ENCODE results near the gene SH2D3A. TPM values are rescaled to one million over a fixed set of nuclear protein-coding genes. Genes with fewer than 3 reads are reported as not detected.
"Not testable (repeated sequence)": the region's sequence is repeated elsewhere in the genome, so short reads cannot be mapped to it uniquely, and the experiment has no call there.

The SH2D3A gene
- total and polyA plus RNA-seq, 8 donors = 10.1 to 33.0 (median 14.2) TPM

- TF ChIP-seq, protein P1, sequence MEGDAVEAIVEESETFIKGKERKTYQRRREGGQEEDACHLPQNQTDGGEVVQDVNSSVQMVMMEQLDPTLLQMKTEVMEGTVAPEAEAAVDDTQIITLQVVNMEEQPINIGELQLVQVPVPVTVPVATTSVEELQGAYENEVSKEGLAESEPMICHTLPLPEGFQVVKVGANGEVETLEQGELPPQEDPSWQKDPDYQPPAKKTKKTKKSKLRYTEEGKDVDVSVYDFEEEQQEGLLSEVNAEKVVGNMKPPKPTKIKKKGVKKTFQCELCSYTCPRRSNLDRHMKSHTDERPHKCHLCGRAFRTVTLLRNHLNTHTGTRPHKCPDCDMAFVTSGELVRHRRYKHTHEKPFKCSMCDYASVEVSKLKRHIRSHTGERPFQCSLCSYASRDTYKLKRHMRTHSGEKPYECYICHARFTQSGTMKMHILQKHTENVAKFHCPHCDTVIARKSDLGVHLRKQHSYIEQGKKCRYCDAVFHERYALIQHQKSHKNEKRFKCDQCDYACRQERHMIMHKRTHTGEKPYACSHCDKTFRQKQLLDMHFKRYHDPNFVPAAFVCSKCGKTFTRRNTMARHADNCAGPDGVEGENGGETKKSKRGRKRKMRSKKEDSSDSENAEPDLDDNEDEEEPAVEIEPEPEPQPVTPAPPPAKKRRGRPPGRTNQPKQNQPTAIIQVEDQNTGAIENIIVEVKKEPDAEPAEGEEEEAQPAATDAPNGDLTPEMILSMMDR (IDR thresholded peaks at IDR 0.05) = no peak
- Histone ChIP-seq H3K27ac (peak overlapping the region in 1 of 4 donors; percentile 54), H3K27me3 (no peaks in the 10 kb centered on the region), H3K4me1 (no peaks in the 10 kb centered on the region), H3K36me3 (peaks cover 0 to 32% (median 4%) of the 10 kb centered on the region in 3 donors), H3K9me3 (no peaks in the 10 kb centered on the region), H3K4me3 (peak overlapping the region in 2 of 4 donors; percentile 2 to 15)
- intact Hi-C loops (cut with DNase I) = no loop called here
- no peak for FAIRE-seq
- ATAC-seq = peak; percentile 67 to 89 (median 70)
- peak in 5 of 6 donors; percentile 29 to 80 (median 72) for DNase-seq
- 62 to 64% methylated on average over 50 of the region's 50 CpGs for WGBS, 2 donors
These were observed 13.8 kb downstream of the SH2D3A start for GRCh38 chr19:6753178-6754031.

DNA sequence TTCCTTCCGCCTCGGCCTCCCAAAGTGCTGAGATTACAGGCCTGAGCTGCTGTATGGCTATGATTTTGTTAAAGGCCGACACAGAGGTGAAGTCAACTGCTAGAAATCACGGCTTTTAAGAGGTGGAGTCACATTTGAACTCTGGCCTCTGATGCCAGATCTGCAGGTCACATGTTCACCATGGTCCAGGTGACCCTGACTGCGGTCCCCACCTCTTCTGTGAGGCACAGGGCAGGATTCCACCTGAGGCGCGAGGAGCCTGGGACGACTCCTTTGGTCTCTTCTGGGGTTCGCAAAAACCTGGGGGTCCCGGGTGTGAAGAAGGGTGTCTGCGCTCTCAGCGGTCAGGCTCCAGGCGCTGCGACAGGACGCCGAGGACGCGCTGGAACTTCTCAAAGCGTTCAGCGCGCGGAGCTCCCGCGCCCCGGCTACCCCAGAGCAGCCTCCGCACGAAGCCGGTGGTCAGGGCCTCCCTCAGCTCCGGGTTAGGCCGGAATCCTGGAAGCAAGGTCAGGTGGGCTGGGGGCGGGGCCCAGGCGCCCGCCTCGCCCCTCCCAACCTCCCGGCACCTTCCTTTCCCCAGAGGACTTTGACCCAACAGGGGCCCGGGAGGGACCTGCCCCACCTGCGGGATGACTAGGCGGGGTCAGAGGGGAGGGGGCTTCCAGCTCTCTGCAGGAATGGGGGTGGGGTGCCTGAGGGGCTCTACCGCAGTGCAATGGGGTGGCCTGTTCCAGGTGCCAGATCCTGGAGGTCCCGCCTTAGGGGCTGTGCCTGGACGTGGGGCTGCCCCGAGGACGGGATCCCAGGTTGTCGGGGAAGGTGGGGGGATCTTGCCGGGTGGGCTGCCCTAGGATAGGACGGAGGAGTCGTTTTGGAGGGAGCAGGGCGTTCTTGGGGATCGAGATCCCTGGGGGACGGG lies 14.7 kb downstream of the SH2D3A start:
- H3K4me1 ChIP-seq = no peaks in the 10 kb centered on the region
- H3K4me3 ChIP-seq = no peak overlapping the region
- H3K36me3 ChIP-seq = peaks cover 0 to 39% (median 12%) of the 10 kb centered on the region in 3 donors
- intact Hi-C loops (cut with DNase I) = no loop called here
- H3K9me3 ChIP-seq = no peaks in the 10 kb centered on the region
- peak; percentile 15 to 76 (median 22) for ATAC-seq
- peak in 2 of 6 donors; percentile 50 to 74 for DNase-seq
- 80 to 83% methylated on average over 45 to 50 of the region's 50 CpGs for WGBS, 2 donors
- H3K27ac ChIP-seq = peak overlapping the region in 1 of 4 donors; percentile 54
- TF ChIP-seq, protein P1 (IDR thresholded peaks at IDR 0.05) = no peak
- FAIRE-seq = no peak
- H3K27me3 ChIP-seq = no peaks in the 10 kb centered on the region

DNA sequence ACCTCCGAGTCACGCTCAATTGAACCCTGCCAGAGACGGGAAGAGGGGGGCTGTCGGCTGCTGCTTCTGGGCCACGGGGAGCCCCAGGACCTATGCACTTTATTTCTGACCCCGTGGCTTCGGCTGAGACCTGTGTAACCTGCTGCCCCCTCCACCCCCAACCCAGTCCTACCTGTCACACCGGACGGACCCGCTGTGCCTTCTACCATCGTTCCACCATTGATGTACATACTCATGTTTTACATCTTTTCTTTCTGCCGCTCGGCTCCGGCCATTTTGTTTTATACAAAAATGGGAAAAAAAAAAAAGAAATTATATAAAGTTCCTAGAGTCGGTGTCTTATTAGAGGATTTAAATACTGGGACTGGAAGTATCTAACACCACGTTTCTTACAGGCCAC lies 16.0 kb downstream of the SH2D3A start:
- 93 to 95% methylated on average over 16 of the region's 16 CpGs for WGBS, 2 donors
- DNase-seq = peak in 1 of 6 donors; percentile 21
- no peak for FAIRE-seq
- no peak overlapping the region for H3K4me3 ChIP-seq
- ATAC-seq = no peak
- intact Hi-C loops (cut with DNase I) = no loop called here
- H3K4me1 ChIP-seq = no peaks in the 10 kb centered on the region
- H3K36me3 ChIP-seq = peaks cover 0 to 52% (median 22%) of the 10 kb centered on the region in 3 donors
- no peaks in the 10 kb centered on the region for H3K9me3 ChIP-seq
- no peak overlapping the region for H3K27ac ChIP-seq
- no peaks in the 10 kb centered on the region for H3K27me3 ChIP-seq
- TF ChIP-seq, protein P1 (IDR thresholded peaks at IDR 0.05) = no peak

- ATAC-seq = no peak
These were observed 17.2 kb downstream of the SH2D3A start for GRCh38 chr19:6750062-6750461.

DNA sequence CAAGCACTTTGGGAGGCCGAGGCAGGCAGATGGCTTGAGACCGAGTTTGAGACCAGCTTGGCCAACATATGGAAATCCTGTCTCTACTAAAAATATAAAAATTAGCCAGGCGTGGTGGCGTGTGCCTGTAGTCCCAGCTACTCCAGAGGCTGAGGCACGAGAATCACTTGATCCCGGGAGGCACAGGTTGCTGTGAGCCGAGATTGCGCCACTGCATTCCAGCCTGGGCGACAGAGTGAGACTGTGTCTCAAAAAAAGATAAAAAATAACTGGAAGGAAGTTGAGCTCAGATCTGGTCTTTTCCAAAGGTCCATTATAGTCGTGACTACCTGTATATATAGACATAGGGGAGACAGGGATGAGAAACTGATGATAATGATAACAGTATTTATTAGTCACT lies 18.7 kb downstream of the SH2D3A start:
- H3K9me3 ChIP-seq; H3K4me1 ChIP-seq; H3K4me3 ChIP-seq; H3K27me3 ChIP-seq; intact Hi-C loops (cut with DNase I); ATAC-seq; FAIRE-seq; DNase-seq; H3K27ac ChIP-seq: not testable (repeated sequence)
- H3K36me3 ChIP-seq = peaks cover 0 to 43% (median 22%) of the 10 kb centered on the region in 3 donors
- WGBS, 2 donors = 86 to 87% methylated on average over 10 of the region's 10 CpGs

More at GRCh38 chr19:6750062-6750461, 17.2 kb downstream of the SH2D3A start:
- Histone ChIP-seq H3K4me3 (no peak overlapping the region), H3K36me3 (peaks cover 0 to 55% (median 22%) of the 10 kb centered on the region in 3 donors), H3K9me3 (no peaks in the 10 kb centered on the region), H3K4me1 (no peaks in the 10 kb centered on the region), H3K27ac (no peak overlapping the region), H3K27me3 (no peaks in the 10 kb centered on the region)
- TF ChIP-seq, protein P1 (IDR thresholded peaks at IDR 0.05) = no peak
- intact Hi-C loops (cut with DNase I) = no loop called here
- DNase-seq (peak in 1 of 6 donors; percentile 20), FAIRE-seq (no peak)
- WGBS, 2 donors = 85 to 88% methylated on average over 20 of the region's 20 CpGs

Data from pancreas (tissue), 10 donors.